ENCODE data around the gene RHOT2.
A peak's percentile ranks its signal among the peaks of the same experiment; 100 is the strongest.

RHOT2 gene

GRCh38 chr16:714079-714478 lies 46.1 kb downstream of the RHOT2 start:
- no peaks in the 10 kb centered on the region for H3K9me3 ChIP-seq (ENCODE audit: low read length)
- H2AFZ ChIP-seq (ENCODE audit: low read depth, low read length) = no peak overlapping the region
- H3K4me1 ChIP-seq (ENCODE audit: insufficient read depth, low read length) = peaks cover 61% of the 10 kb centered on the region
- no peaks in the 10 kb centered on the region for H3K27me3 ChIP-seq (ENCODE audit: insufficient read depth, low read length)
- H3K36me3 ChIP-seq (ENCODE audit: insufficient read depth, low read length) = peaks cover 13% of the 10 kb centered on the region
- no peak overlapping the region for H3K4me3 ChIP-seq (ENCODE audit: low read length)

GRCh38 chr16:714558-715476 lies 46.9 kb downstream of the RHOT2 start, which contains the start of gene METRN:
TSS of gene METRN (plus strand) at chr16:715118. CDS start at chr16:715290, 172 bp downstream.
- Histone ChIP-seq H2AFZ (ENCODE audit: low read depth, low read length) (no peak within 1 kb of the TSS), H3K9me3 (ENCODE audit: low read length) (no peaks in the 10 kb centered on the region), H3K4me1 (ENCODE audit: insufficient read depth, low read length) (peaks cover 63% of the 10 kb centered on the region), H3K27me3 (ENCODE audit: insufficient read depth, low read length) (no peaks in the 10 kb centered on the region), H3K36me3 (ENCODE audit: insufficient read depth, low read length) (peaks cover 13% of the 10 kb centered on the region), H3K4me3 (ENCODE audit: low read length) (peak within 1 kb of the TSS; percentile 76)

- Histone ChIP-seq H3K27me3 (ENCODE audit: insufficient read depth, low read length) (no peaks in the 10 kb centered on the region), H3K4me1 (ENCODE audit: insufficient read depth, low read length) (peaks cover 59% of the 10 kb centered on the region), H2AFZ (ENCODE audit: low read depth, low read length) (no peak overlapping the region), H3K9me3 (ENCODE audit: low read length) (no peaks in the 10 kb centered on the region), H3K4me3 (ENCODE audit: low read length) (peak overlapping the region; percentile 76), H3K36me3 (ENCODE audit: insufficient read depth, low read length) (peaks cover 13% of the 10 kb centered on the region)
Measured at GRCh38 chr16:715477-716199, 47.7 kb downstream of the RHOT2 start.

GRCh38 chr16:716200-716568 lies 48.3 kb downstream of the RHOT2 start:
- Histone ChIP-seq H3K4me1 (ENCODE audit: insufficient read depth, low read length) (peaks cover 54% of the 10 kb centered on the region), H3K27me3 (ENCODE audit: insufficient read depth, low read length) (no peaks in the 10 kb centered on the region), H3K36me3 (ENCODE audit: insufficient read depth, low read length) (peaks cover 13% of the 10 kb centered on the region), H3K9me3 (ENCODE audit: low read length) (no peaks in the 10 kb centered on the region), H3K4me3 (ENCODE audit: low read length) (peak overlapping the region; percentile 76), H2AFZ (ENCODE audit: low read depth, low read length) (no peak overlapping the region)

- Histone ChIP-seq H3K36me3 (ENCODE audit: insufficient read depth, low read length) (peaks cover 13% of the 10 kb centered on the region), H3K4me3 (ENCODE audit: low read length) (peak overlapping the region; percentile 76), H2AFZ (ENCODE audit: low read depth, low read length) (no peak overlapping the region), H3K27me3 (ENCODE audit: insufficient read depth, low read length) (no peaks in the 10 kb centered on the region), H3K4me1 (ENCODE audit: insufficient read depth, low read length) (peaks cover 54% of the 10 kb centered on the region), H3K9me3 (ENCODE audit: low read length) (no peaks in the 10 kb centered on the region)
Measured at GRCh38 chr16:716768-717325, 48.9 kb downstream of the RHOT2 start.

- no peaks in the 10 kb centered on the region for H3K9me3 ChIP-seq (ENCODE audit: low read length)
- H3K36me3 ChIP-seq (ENCODE audit: insufficient read depth, low read length) = peaks cover 13% of the 10 kb centered on the region
- peaks cover 58% of the 10 kb centered on the region for H3K4me1 ChIP-seq (ENCODE audit: insufficient read depth, low read length)
- no peaks in the 10 kb centered on the region for H3K27me3 ChIP-seq (ENCODE audit: insufficient read depth, low read length)
- H3K4me3 ChIP-seq (ENCODE audit: low read length) = no peak overlapping the region
- H2AFZ ChIP-seq (ENCODE audit: low read depth, low read length) = no peak overlapping the region
Measured at GRCh38 chr16:717450-718245, 49.7 kb downstream of the RHOT2 start.

- Histone ChIP-seq H3K36me3 (ENCODE audit: insufficient read depth, low read length) (peaks cover 13% of the 10 kb centered on the region), H3K4me3 (ENCODE audit: low read length) (no peak overlapping the region), H3K27me3 (ENCODE audit: insufficient read depth, low read length) (no peaks in the 10 kb centered on the region), H3K4me1 (ENCODE audit: insufficient read depth, low read length) (peaks cover 58% of the 10 kb centered on the region), H2AFZ (ENCODE audit: low read depth, low read length) (no peak overlapping the region), H3K9me3 (ENCODE audit: low read length) (no peaks in the 10 kb centered on the region)
Measured at GRCh38 chr16:718389-718788, 50.5 kb downstream of the RHOT2 start.

- H3K4me3 ChIP-seq (ENCODE audit: low read length) = no peak overlapping the region
- H2AFZ ChIP-seq (ENCODE audit: low read depth, low read length) = no peak overlapping the region
- H3K4me1 ChIP-seq (ENCODE audit: insufficient read depth, low read length) = peaks cover 58% of the 10 kb centered on the region
- no peaks in the 10 kb centered on the region for H3K27me3 ChIP-seq (ENCODE audit: insufficient read depth, low read length)
- H3K9me3 ChIP-seq (ENCODE audit: low read length) = no peaks in the 10 kb centered on the region
- peaks cover 13% of the 10 kb centered on the region for H3K36me3 ChIP-seq (ENCODE audit: insufficient read depth, low read length)
Measured at GRCh38 chr16:718922-719321, 51.0 kb downstream of the RHOT2 start.

GRCh38 chr16:719815-720446 lies 52.0 kb downstream of the RHOT2 start:
- Histone ChIP-seq H3K27me3 (ENCODE audit: insufficient read depth, low read length) (no peaks in the 10 kb centered on the region), H3K36me3 (ENCODE audit: insufficient read depth, low read length) (peaks cover 13% of the 10 kb centered on the region), H3K9me3 (ENCODE audit: low read length) (no peaks in the 10 kb centered on the region), H3K4me1 (ENCODE audit: insufficient read depth, low read length) (peaks cover 50% of the 10 kb centered on the region), H2AFZ (ENCODE audit: low read depth, low read length) (no peak overlapping the region), H3K4me3 (ENCODE audit: low read length) (peak overlapping the region; percentile 80)

GRCh38 chr16:720447-720989 lies 52.6 kb downstream of the RHOT2 start:
- Histone ChIP-seq H2AFZ (ENCODE audit: low read depth, low read length) (peak overlapping the region; percentile 49), H3K27me3 (ENCODE audit: insufficient read depth, low read length) (no peaks in the 10 kb centered on the region), H3K4me3 (ENCODE audit: low read length) (peak overlapping the region; percentile 80), H3K4me1 (ENCODE audit: insufficient read depth, low read length) (peaks cover 50% of the 10 kb centered on the region), H3K9me3 (ENCODE audit: low read length) (no peaks in the 10 kb centered on the region), H3K36me3 (ENCODE audit: insufficient read depth, low read length) (peaks cover 13% of the 10 kb centered on the region)

GRCh38 chr16:720990-721764 lies 53.2 kb downstream of the RHOT2 start, which contains the start of gene ANTKMT:
TSS of gene ANTKMT (plus strand) at chr16:721146. CDS start at chr16:721275, 129 bp downstream.
- H3K27me3 ChIP-seq (ENCODE audit: insufficient read depth, low read length) = no peaks in the 10 kb centered on the region
- peaks cover 50% of the 10 kb centered on the region for H3K4me1 ChIP-seq (ENCODE audit: insufficient read depth, low read length)
- H2AFZ ChIP-seq (ENCODE audit: low read depth, low read length) = peak within 1 kb of the TSS; percentile 49
- peak within 1 kb of the TSS; percentile 80 for H3K4me3 ChIP-seq (ENCODE audit: low read length)
- H3K36me3 ChIP-seq (ENCODE audit: insufficient read depth, low read length) = peaks cover 13% of the 10 kb centered on the region
- H3K9me3 ChIP-seq (ENCODE audit: low read length) = no peaks in the 10 kb centered on the region

Data from neuron (in vitro differentiated cells).